Hippocampal formation (tissue), 2 donors: Measurements from ENCODE around the gene STAC3.

Source experiments
- DNase-seq, 2 donors: peaks; one replicate each; lab custom pipeline; 2025; lab: John Stamatoyannopoulos, UW

STAC3 gene

GRCh38 chr12:57254506-57255280, 3.7 kb upstream of the STAC3 start:
- no peak for DNase-seq

GRCh38 chr12:57250541-57250940, 446 bp downstream of the STAC3 start:
- no peak for DNase-seq

GRCh38 chr12:57248934-57249742, 1.8 kb downstream of the STAC3 start:
- DNase-seq, result no peak

- DNase-seq, result no peak
Observed at GRCh38 chr12:57247041-57247440, 3.9 kb downstream of the STAC3 start.

- no peak for DNase-seq
Observed at GRCh38 chr12:57244312-57244696, 6.7 kb downstream of the STAC3 start.

- peak; percentile 22 to 39 for DNase-seq
Observed at GRCh38 chr12:57243521-57244311, 7.3 kb downstream of the STAC3 start.

- DNase-seq, result peak in 1 of 2 donors; percentile 34
Observed at GRCh38 chr12:57242691-57243454, 8.1 kb downstream of the STAC3 start.

GRCh38 chr12:57242329-57242690, 8.7 kb downstream of the STAC3 start:
- DNase-seq, result no peak

- no peak for DNase-seq
Observed at GRCh38 chr12:57241402-57242310, 9.3 kb downstream of the STAC3 start.

GRCh38 chr12:57240926-57241401, 10.0 kb downstream of the STAC3 start:
- DNase-seq, result no peak

GRCh38 chr12:57240066-57240921, 10.7 kb downstream of the STAC3 start:
- peak; percentile 24 to 52 for DNase-seq

GRCh38 chr12:57239587-57240065, 11.4 kb downstream of the STAC3 start:
- DNase-seq, result no peak

GRCh38 chr12:57238854-57239554, 12.0 kb downstream of the STAC3 start:
- peak; percentile 74 to 82 for DNase-seq

- DNase-seq, result no peak
Observed at GRCh38 chr12:57237932-57238853, 12.8 kb downstream of the STAC3 start.

- no peak for DNase-seq
Observed at GRCh38 chr12:57237596-57237931, 13.4 kb downstream of the STAC3 start.

GRCh38 chr12:57236925-57237595, 13.9 kb downstream of the STAC3 start:
- no peak for DNase-seq
